CD4-positive, alpha-beta T cell treated with Interleukin-6 at 100 ng/mL for 8 hours (primary cell): Measurements from ENCODE around the gene FBN2.
"Not testable (repeated sequence)": the region's sequence is repeated elsewhere in the genome, so short reads cannot be mapped to it uniquely, and the experiment has no call there.

Source experiments
- DNase-seq: peaks from one replicate; pipeline ENCODE4 v3.0.0-alpha.2; 2020; ENCODE audit warnings: mixed read lengths, low spot score

FBN2 gene

GRCh38 chr5:128358826-128359225, 179.2 kb downstream of the FBN2 start:
- DNase-seq: no peak

- no peak for DNase-seq
These were observed 180.8 kb downstream of the FBN2 start for GRCh38 chr5:128357226-128357625.

GRCh38 chr5:128355961-128356360, 182.1 kb downstream of the FBN2 start:
- DNase-seq: no peak

GRCh38 chr5:128353441-128354107, 184.5 kb downstream of the FBN2 start:
- DNase-seq: no peak

- no peak for DNase-seq
These were observed 187.3 kb downstream of the FBN2 start for GRCh38 chr5:128350705-128351104.

- no peak for DNase-seq
These were observed 188.8 kb downstream of the FBN2 start for GRCh38 chr5:128349044-128349858.

GRCh38 chr5:128346038-128346437, 192.0 kb downstream of the FBN2 start:
- no peak for DNase-seq

- DNase-seq: no peak
These were observed 192.8 kb downstream of the FBN2 start for GRCh38 chr5:128345247-128345646.

- no peak for DNase-seq
These were observed 194.9 kb downstream of the FBN2 start for GRCh38 chr5:128343168-128343567.

- no peak for DNase-seq
These were observed 197.0 kb downstream of the FBN2 start for GRCh38 chr5:128341056-128341455.

GRCh38 chr5:128340648-128341047, 197.4 kb downstream of the FBN2 start:
- no peak for DNase-seq

GRCh38 chr5:128339585-128339984, 198.5 kb downstream of the FBN2 start:
- DNase-seq: no peak

- no peak for DNase-seq
These were observed 199.4 kb downstream of the FBN2 start for GRCh38 chr5:128338649-128339048.

- no peak for DNase-seq
These were observed 202.7 kb downstream of the FBN2 start for GRCh38 chr5:128335339-128335738.

- DNase-seq: no peak
These were observed 203.9 kb downstream of the FBN2 start for GRCh38 chr5:128334010-128334716.

- DNase-seq: no peak
These were observed 206.8 kb downstream of the FBN2 start for GRCh38 chr5:128331261-128331660.

- DNase-seq: no peak
These were observed 208.6 kb downstream of the FBN2 start for GRCh38 chr5:128329386-128329939.

- no peak for DNase-seq
These were observed 209.6 kb downstream of the FBN2 start for GRCh38 chr5:128328446-128328845.

- DNase-seq: no peak
These were observed 210.0 kb downstream of the FBN2 start for GRCh38 chr5:128328007-128328406.

GRCh38 chr5:128321418-128321817, 216.6 kb downstream of the FBN2 start:
- DNase-seq: not testable (repeated sequence)

- no peak for DNase-seq
These were observed 219.4 kb downstream of the FBN2 start for GRCh38 chr5:128318691-128319090.

GRCh38 chr5:128317481-128317880, 220.6 kb downstream of the FBN2 start:
- DNase-seq: no peak

GRCh38 chr5:128315671-128316070, 222.4 kb downstream of the FBN2 start:
- no peak for DNase-seq
